Measurements from ENCODE around the gene ALS2CL. TPM values are rescaled to one million over a fixed set of nuclear protein-coding genes. Genes with fewer than 3 reads are reported as not detected.
A peak's percentile ranks its signal among the peaks of the same experiment; 100 is the strongest.

The ALS2CL gene
- total RNA-seq, 3 donors from 2014 or later (not counting 1 experiment from before 2014, with no cell fraction given), result 0.07 to 1.3 (median 0.70) TPM

DNA sequence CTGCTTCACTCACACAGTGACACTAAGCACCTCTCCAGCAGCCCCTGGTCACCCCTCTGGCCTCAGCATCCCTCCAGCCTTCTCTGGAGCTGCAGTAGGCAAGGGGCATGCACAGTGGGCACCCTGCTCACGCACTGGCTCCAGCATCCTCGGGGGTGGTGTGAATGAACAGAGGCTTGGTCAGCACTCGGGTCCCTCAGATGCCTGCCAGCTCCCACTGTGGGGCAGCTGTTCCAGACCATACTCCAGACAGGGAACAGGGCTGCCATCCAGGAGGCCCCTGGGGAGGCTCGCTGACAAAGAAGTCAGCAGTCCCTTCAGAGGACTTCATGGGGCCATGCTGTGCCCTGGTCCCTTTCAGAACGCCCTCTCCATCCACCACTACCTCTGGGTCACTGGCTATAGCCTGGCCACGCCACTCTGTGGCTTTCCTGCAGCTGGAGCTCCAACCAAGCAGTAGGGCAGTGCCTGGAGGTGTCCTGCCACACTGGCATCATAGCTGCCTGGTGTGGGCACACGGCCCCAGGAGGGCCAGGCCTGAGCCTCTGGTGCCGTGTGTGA is 26.3 kb downstream of the ALS2CL start:
- H3K36me3 Mint-ChIP-seq, result no peaks in the 10 kb centered on the region
- intact Hi-C loops (cut with micrococcal nuclease), result no loop called here
- TF ChIP-seq, protein P1, sequence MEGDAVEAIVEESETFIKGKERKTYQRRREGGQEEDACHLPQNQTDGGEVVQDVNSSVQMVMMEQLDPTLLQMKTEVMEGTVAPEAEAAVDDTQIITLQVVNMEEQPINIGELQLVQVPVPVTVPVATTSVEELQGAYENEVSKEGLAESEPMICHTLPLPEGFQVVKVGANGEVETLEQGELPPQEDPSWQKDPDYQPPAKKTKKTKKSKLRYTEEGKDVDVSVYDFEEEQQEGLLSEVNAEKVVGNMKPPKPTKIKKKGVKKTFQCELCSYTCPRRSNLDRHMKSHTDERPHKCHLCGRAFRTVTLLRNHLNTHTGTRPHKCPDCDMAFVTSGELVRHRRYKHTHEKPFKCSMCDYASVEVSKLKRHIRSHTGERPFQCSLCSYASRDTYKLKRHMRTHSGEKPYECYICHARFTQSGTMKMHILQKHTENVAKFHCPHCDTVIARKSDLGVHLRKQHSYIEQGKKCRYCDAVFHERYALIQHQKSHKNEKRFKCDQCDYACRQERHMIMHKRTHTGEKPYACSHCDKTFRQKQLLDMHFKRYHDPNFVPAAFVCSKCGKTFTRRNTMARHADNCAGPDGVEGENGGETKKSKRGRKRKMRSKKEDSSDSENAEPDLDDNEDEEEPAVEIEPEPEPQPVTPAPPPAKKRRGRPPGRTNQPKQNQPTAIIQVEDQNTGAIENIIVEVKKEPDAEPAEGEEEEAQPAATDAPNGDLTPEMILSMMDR (IDR thresholded peaks at IDR 0.05), result no peak

DNA sequence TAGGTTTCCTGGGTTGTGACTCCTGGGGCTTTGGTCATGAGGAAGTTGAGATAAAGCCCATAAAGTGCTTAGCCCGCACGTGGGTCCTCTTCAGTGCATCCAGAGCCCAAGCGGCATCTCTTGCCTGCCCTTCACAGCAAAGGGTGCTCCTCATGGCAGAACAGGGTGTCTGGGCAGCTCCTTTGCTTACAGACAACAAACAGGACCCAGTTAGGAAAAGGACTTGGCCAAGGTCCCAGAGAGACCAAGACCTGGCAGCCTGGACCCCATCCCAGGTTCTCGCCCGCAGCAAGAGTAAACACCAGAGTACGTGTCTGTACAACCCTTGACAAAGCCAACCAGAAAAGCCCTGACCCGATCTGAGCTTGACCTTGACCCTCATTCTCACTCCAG is 27.0 kb downstream of the ALS2CL start:
- Histone ChIP-seq H3K4me3 (ENCODE audit: low read length) (no peak overlapping the region), H3K27me3 (ENCODE audit: control insufficient read depth, insufficient read depth, low read length) (no peaks in the 10 kb centered on the region), H3K27ac (ENCODE audit: low read length) (no peak overlapping the region), H3K4me1 (ENCODE audit: control insufficient read depth, insufficient read depth, low read length) (no peaks in the 10 kb centered on the region), H3K36me3 (ENCODE audit: control insufficient read depth, insufficient read depth, low read length) (no peaks in the 10 kb centered on the region), H3K9me3 (ENCODE audit: control insufficient read depth, insufficient read depth, low read length) (no peaks in the 10 kb centered on the region)
- no peaks in the 10 kb centered on the region for H3K9me3 Mint-ChIP-seq
- TF ChIP-seq, protein P1 (IDR thresholded peaks at IDR 0.05), result no peak
- H3K27me3 Mint-ChIP-seq (ENCODE audit: low read depth in 2 of 2), result no peaks in the 10 kb centered on the region
- H3K36me3 Mint-ChIP-seq, result no peaks in the 10 kb centered on the region
- H3K4me1 Mint-ChIP-seq, result no peaks in the 10 kb centered on the region
- peak overlapping the region in 1 of 2 donors; percentile 4 for H3K27ac Mint-ChIP-seq
- 86% methylated on average over 7 of the region's 7 CpGs for WGBS (ENCODE audit: insufficient coverage)
- intact Hi-C loops (cut with micrococcal nuclease), result no loop called here
- no peak overlapping the region for H3K4me3 Mint-ChIP-seq
- ATAC-seq (no peak), DNase-seq (no peak)

More for the DNA sequence above, 26.3 kb downstream of the ALS2CL start:
- Mint-ChIP-seq H3K4me1 (no peaks in the 10 kb centered on the region), H3K4me3 (no peak overlapping the region), H3K9me3 (no peaks in the 10 kb centered on the region), H3K27ac (peak overlapping the region in 1 of 2 donors; percentile 4), H3K27me3 (ENCODE audit: low read depth in 2 of 2) (no peaks in the 10 kb centered on the region)
- WGBS (ENCODE audit: insufficient coverage), result 77% methylated on average over 8 of the region's 8 CpGs
- DNase-seq, result peak in 1 of 2 donors; percentile 14
- Histone ChIP-seq H3K27me3 (ENCODE audit: control insufficient read depth, insufficient read depth, low read length) (no peaks in the 10 kb centered on the region), H3K36me3 (ENCODE audit: control insufficient read depth, insufficient read depth, low read length) (no peaks in the 10 kb centered on the region), H3K4me3 (ENCODE audit: low read length) (no peak overlapping the region), H3K27ac (ENCODE audit: low read length) (no peak overlapping the region), H3K9me3 (ENCODE audit: control insufficient read depth, insufficient read depth, low read length) (no peaks in the 10 kb centered on the region), H3K4me1 (ENCODE audit: control insufficient read depth, insufficient read depth, low read length) (no peaks in the 10 kb centered on the region)
- ATAC-seq, result no peak

DNA sequence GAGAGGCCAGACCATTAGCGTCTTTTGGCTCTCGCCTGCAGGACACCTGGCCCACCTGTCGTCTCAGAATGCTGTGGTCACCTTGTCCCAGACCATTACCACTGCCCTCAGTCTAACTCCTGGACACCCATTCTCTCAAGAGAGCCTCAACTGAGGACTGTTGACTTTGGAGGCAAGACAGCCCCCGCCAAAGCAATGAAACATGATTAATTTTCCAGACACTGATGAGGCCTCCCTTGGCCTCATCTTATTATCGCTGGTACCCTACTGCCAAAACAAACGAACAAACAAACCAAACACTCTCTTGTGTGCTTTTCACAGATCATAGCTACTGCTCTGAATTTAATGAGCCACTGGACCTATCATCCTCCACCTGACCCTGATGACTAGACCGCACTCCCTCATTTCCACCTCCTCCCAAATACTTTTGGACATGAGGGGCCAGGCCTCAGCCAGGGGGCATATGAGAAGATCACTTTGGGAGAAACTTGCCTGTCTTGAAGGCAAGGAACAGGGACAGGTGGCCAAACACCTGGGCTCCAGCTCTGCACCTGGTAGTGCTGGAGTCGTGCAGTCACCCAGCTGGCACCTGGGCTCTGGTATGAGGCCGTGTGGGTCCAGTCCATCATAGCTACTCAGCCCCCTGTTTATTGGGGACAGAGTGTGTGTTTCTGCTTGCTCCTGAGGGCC is 27.6 kb downstream of the ALS2CL start:
- Mint-ChIP-seq H3K27ac (no peak overlapping the region), H3K36me3 (no peaks in the 10 kb centered on the region), H3K4me1 (no peaks in the 10 kb centered on the region), H3K9me3 (no peaks in the 10 kb centered on the region), H3K27me3 (ENCODE audit: low read depth in 2 of 2) (no peaks in the 10 kb centered on the region), H3K4me3 (no peak overlapping the region)
- no peak for DNase-seq
- intact Hi-C loops (cut with micrococcal nuclease), result no loop called here
- TF ChIP-seq, protein P1 (IDR thresholded peaks at IDR 0.05), result no peak
- H3K27ac ChIP-seq (ENCODE audit: low read length), result no peak overlapping the region
- no peaks in the 10 kb centered on the region for H3K9me3 ChIP-seq (ENCODE audit: control insufficient read depth, insufficient read depth, low read length)
- no peaks in the 10 kb centered on the region for H3K4me1 ChIP-seq (ENCODE audit: control insufficient read depth, insufficient read depth, low read length)
- no peak overlapping the region for H3K4me3 ChIP-seq (ENCODE audit: low read length)
- H3K36me3 ChIP-seq (ENCODE audit: control insufficient read depth, insufficient read depth, low read length), result no peaks in the 10 kb centered on the region
- ATAC-seq, result no peak
- 84% methylated on average over 9 of the region's 9 CpGs for WGBS (ENCODE audit: insufficient coverage)
- H3K27me3 ChIP-seq (ENCODE audit: control insufficient read depth, insufficient read depth, low read length), result no peaks in the 10 kb centered on the region
